SK-N-SH (cell line): ENCODE data around the gene IDE. TPM values are rescaled to one million over a fixed set of nuclear protein-coding genes. Genes with fewer than 3 reads are reported as not detected.

Source experiments
- CTCF ChIA-PET: fragments of 300-600, 350-600 bp; formaldehyde crosslinking; extraction: SDS; loops from one replicate; lab custom pipeline; 2021; lab: Yijun Ruan, JAX
- POLR2A ChIA-PET: fragments of 350-600 bp; sonication (Branson Sonifier 250); formaldehyde crosslinking; extraction: SDS; loops from one replicate; lab custom pipeline; 2020; ENCODE audit warnings: antibody characterized with exemption, inconsistent platforms; lab: Yijun Ruan, JAX
- DNase-seq: peaks from one replicate; pipeline ENCODE4 v3.0.0; 2012
- H2AFZ ChIP-seq: fragments of 200-600 bp; sonication (generic); 2 replicates; pipeline ENCODE4 v1.8.1; 2016; ENCODE audit warnings: antibody characterized with exemption, mild to moderate bottlenecking, low read depth
- H3F3A ChIP-seq: fragments of 200-600 bp; sonication (generic); replicated peaks from 2 replicates; pipeline ENCODE3; 2016; ENCODE audit warnings: antibody characterized with exemption, mild to moderate bottlenecking; ENCODE audit not compliant: insufficient read depth
- H3K27ac ChIP-seq, 2 experiments: fragments of 200-500 bp in 1 of 2; fragments of 200-600 bp in 1 of 2; sonication (Bioruptor generic) in 1 of 2; sonication (generic), shearing (Covaris generic) in 1 of 2; 2 replicates each; pipeline versions ENCODE4 v1.5.1 to v1.6.1; 2014 to 2016; ENCODE audit warnings: low read depth in 2 of 2, inconsistent platforms in 1 of 2, low read length in 1 of 2, mild to moderate bottlenecking in 1 of 2, mixed read lengths in 1 of 2
- H3K27me3 ChIP-seq: fragments of 200-600 bp; sonication (generic), shearing (Covaris generic); 2 replicates; pipeline ENCODE4 v1.6.1; 2016; ENCODE audit warnings: mixed run types; ENCODE audit not compliant: insufficient read depth
- H3K36me3 ChIP-seq, 2 experiments: fragments of 200-500 bp in 1 of 2; fragments of 200-600 bp in 1 of 2; sonication (Bioruptor generic) in 1 of 2; sonication (generic) in 1 of 2; replicated peaks in 1 of 2; 2 replicates each; pipeline versions ENCODE3 to v1.5.1; 2014 to 2016; ENCODE audit warnings: low read length in 1 of 2, mild to moderate bottlenecking in 1 of 2; ENCODE audit not compliant: insufficient read depth in 2 of 2, control insufficient read depth in 1 of 2
- H3K4me1 ChIP-seq, 2 experiments: fragments of 200-500 bp in 1 of 2; fragments of 200-600 bp in 1 of 2; sonication (Bioruptor generic) in 1 of 2; sonication (generic), shearing (Covaris generic) in 1 of 2; 2 replicates each; pipeline versions ENCODE4 v1.5.1 to v1.6.1; 2014 to 2016; ENCODE audit warnings: low read depth in 1 of 2, low read length in 1 of 2, mixed run types in 1 of 2; ENCODE audit not compliant: insufficient read depth in 2 of 2, control insufficient read depth in 1 of 2
- H3K4me2 ChIP-seq: fragments of 200-600 bp; sonication (generic), shearing (Covaris generic); 2 replicates; pipeline ENCODE4 v1.6.1; 2017; ENCODE audit warnings: mixed run types
- H3K4me3 ChIP-seq, 2 experiments: fragments of 200-500 bp in 1 of 2; fragments of 200-600 bp in 1 of 2; sonication (Bioruptor generic) in 1 of 2; sonication (generic), shearing (Covaris generic) in 1 of 2; 2 replicates each; pipeline versions ENCODE4 v1.5.1 to v1.8.1; 2014 to 2016; ENCODE audit warnings: low read depth in 2 of 2, inconsistent platforms in 1 of 2, low read length in 1 of 2, mild to moderate bottlenecking in 1 of 2, mixed read lengths in 1 of 2, moderate library complexity in 1 of 2
- H3K79me2 ChIP-seq: fragments of 200-600 bp; sonication (generic); 2 replicates; pipeline ENCODE4 v1.8.1; 2017; ENCODE audit warnings: mild to moderate bottlenecking; ENCODE audit not compliant: insufficient read depth
- H3K9ac ChIP-seq: fragments of 200-600 bp; sonication (generic); 2 replicates; pipeline ENCODE4 v1.6.1; 2017; ENCODE audit warnings: mixed run types
- H3K9me2 ChIP-seq: fragments of 200-600 bp; sonication (generic); 2 replicates; pipeline ENCODE4 v1.6.1; 2017; ENCODE audit warnings: mixed run types
- H3K9me3 ChIP-seq: fragments of 200-600 bp; sonication (generic); 2 replicates; pipeline ENCODE4 v1.6.1; 2017; ENCODE audit warnings: mixed run types, mild to moderate bottlenecking, moderate library complexity
- H4K20me1 ChIP-seq: fragments of 200-600 bp; sonication (generic); 2 replicates; pipeline ENCODE4 v1.6.1; 2017; ENCODE audit warnings: mild to moderate bottlenecking, mixed run types; ENCODE audit not compliant: insufficient read depth
- ELF1 ChIP-seq: IDR thresholded peaks from 2 replicates; pipeline ENCODE4 v1.4.0; 2012
- FOXJ3 ChIP-seq: sonication (generic); formaldehyde crosslinking; IDR thresholded peaks from 2 replicates; pipeline ENCODE4 v1.5.1; 2020; ENCODE audit warnings: mild to moderate bottlenecking, missing genetic modification reagents
- FOXM1 ChIP-seq: IDR thresholded peaks from 2 replicates; pipeline ENCODE4 v1.4.0; 2012; ENCODE audit warnings: low read depth, mild to moderate bottlenecking
- NRF1 ChIP-seq: IDR thresholded peaks from 2 replicates; pipeline ENCODE4 v1.6.1; 2012; ENCODE audit warnings: low read depth, mild to moderate bottlenecking, low read length
- RAD21 ChIP-seq: IDR thresholded peaks from 2 replicates; pipeline ENCODE4 v1.6.1; 2012; ENCODE audit warnings: mild to moderate bottlenecking, low read length
- RCOR1 ChIP-seq: fragments of 150-350 bp; IDR thresholded peaks from 2 replicates; pipeline ENCODE4 v1.6.1; 2017; ENCODE audit warnings: antibody characterized with exemption, low read length
- REST ChIP-seq: IDR thresholded peaks from 2 replicates; pipeline ENCODE4 v1.6.1; 2012; ENCODE audit warnings: mild to moderate bottlenecking, low read depth, low read length, moderate library complexity
- SIN3A ChIP-seq: IDR thresholded peaks from 2 replicates; pipeline ENCODE4 v1.6.1; 2012; ENCODE audit warnings: low read depth, mild to moderate bottlenecking, low read length, moderate library complexity, borderline replicate concordance
- SMC3 ChIP-seq: IDR thresholded peaks from 2 replicates; pipeline ENCODE4 v1.6.1; 2012; ENCODE audit warnings: low read depth, low read length, improper control_type of control experiment
- TCF12 ChIP-seq: IDR thresholded peaks from 2 replicates; pipeline ENCODE4 v1.4.0; 2012
- TEAD4 ChIP-seq: IDR thresholded peaks from 2 replicates; pipeline ENCODE4 v1.4.0; 2012; ENCODE audit warnings: mild to moderate bottlenecking, borderline replicate concordance; ENCODE audit not compliant: insufficient read depth
- YY1 ChIP-seq: IDR thresholded peaks from 2 replicates; pipeline ENCODE4 v1.4.0; 2012; ENCODE audit warnings: low read depth, mild to moderate bottlenecking
- WGBS: methylation state at CpG from one replicate; pipeline ENCODE4 v1.1.6; 2017; ENCODE audit warnings: low lambda C conversion rate; 5-methylcytosine and 5-hydroxymethylcytosine counted together
- polyA plus RNA-seq, 3 experiments: library from polyadenylated mRNA; depleted of rRNA; stranded (reverse); fragments of >200 nt; gene quantifications; 2 replicates each; pipeline ENCODE4 v1.2.3, GENCODE V29; 2012

The IDE gene
- polyA plus RNA-seq, 1 of the 3 experiments (the other 2 are of a cell fraction), result 9.3 TPM

GRCh38 chr10:92418891-92419290 lies 155.0 kb downstream of the IDE start:
- TF ChIP-seq YY1, result no peak
- no peak for TF ChIP-seq SMC3
- no peak for TF ChIP-seq RCOR1
- TF ChIP-seq NRF1, result no peak
- TF ChIP-seq FOXM1, result no peak
- DNase-seq, result no peak
- no peaks in the 10 kb centered on the region for H3K36me3 ChIP-seq
- H3K4me1 ChIP-seq, result no peaks in the 10 kb centered on the region
- H3K27me3 ChIP-seq, result no peaks in the 10 kb centered on the region
- H3K9me2 ChIP-seq, result no peaks in the 10 kb centered on the region
- 83% methylated on average over 7 of the region's 7 CpGs for WGBS
- H3K9ac ChIP-seq, result no peak overlapping the region
- no peak overlapping the region for H3K27ac ChIP-seq
- no peaks in the 10 kb centered on the region for H4K20me1 ChIP-seq
- no peak overlapping the region for H2AFZ ChIP-seq
- H3K4me2 ChIP-seq, result no peak overlapping the region
- no peaks in the 10 kb centered on the region for H3K79me2 ChIP-seq
- H3K9me3 ChIP-seq, result peaks cover 10% of the 10 kb centered on the region; the same call in 1 of the 2 replicates
- H3F3A ChIP-seq, result no peaks in the 10 kb centered on the region
- ChIA-PET POLR2A (no interaction called here), CTCF (interaction anchor here (0.9 kb wide), 1 partner anchor 46 kb away, joined by 3 read pairs; no protein-coding TSS in a partner anchor)
- H3K4me3 ChIP-seq, result no peak overlapping the region

GRCh38 chr10:92418221-92418620 lies 155.7 kb downstream of the IDE start:
- H3K9me3 ChIP-seq, result peaks cover 10% of the 10 kb centered on the region; the same call in 1 of the 2 replicates
- DNase-seq, result no peak
- no peaks in the 10 kb centered on the region for H3K4me1 ChIP-seq
- H4K20me1 ChIP-seq, result no peaks in the 10 kb centered on the region
- H3K9ac ChIP-seq, result no peak overlapping the region
- H3F3A ChIP-seq, result no peaks in the 10 kb centered on the region
- no peak overlapping the region for H3K4me3 ChIP-seq
- 74% methylated on average over 2 of the region's 2 CpGs for WGBS
- POLR2A ChIA-PET, result no interaction called here
- H3K4me2 ChIP-seq, result no peak overlapping the region
- no peak overlapping the region for H2AFZ ChIP-seq
- no peaks in the 10 kb centered on the region for H3K27me3 ChIP-seq
- CTCF ChIA-PET, result no interaction called here
- no peaks in the 10 kb centered on the region for H3K9me2 ChIP-seq
- no peak overlapping the region for H3K27ac ChIP-seq
- H3K79me2 ChIP-seq, result no peaks in the 10 kb centered on the region
- no peaks in the 10 kb centered on the region for H3K36me3 ChIP-seq
- no peak for TF ChIP-seq REST
- TF ChIP-seq RAD21, result no peak
- TF ChIP-seq FOXJ3 (CRISPR knock-in tag), result no peak
- TF ChIP-seq ELF1, result no peak
- no peak for TF ChIP-seq RCOR1
- TF ChIP-seq TEAD4, result no peak
- TF ChIP-seq TCF12, result no peak
- no peak for TF ChIP-seq SIN3A
